Stomach (tissue), 9 donors: ENCODE data around the gene DNAH1. TPM values are rescaled to one million over a fixed set of nuclear protein-coding genes. Genes with fewer than 3 reads are reported as not detected.

ENCODE experiments used
- DNase-seq, 2 donors: peaks; one replicate each; pipeline versions ENCODE4 v3.0.0 to v3.0.0-alpha.2; 2013 to 2019
- H3K27ac ChIP-seq, 5 donors: fragments of 200-600 bp in 4 of 5; sonication (generic) in 4 of 5; one replicate each; pipeline ENCODE4 v1.5.1; 2013 to 2019; ENCODE audit warnings: mild to moderate bottlenecking in 1 of 5, moderate library complexity in 1 of 5
- H3K27me3 ChIP-seq, 3 donors: fragments of 200-600 bp; sonication (generic); one replicate each; pipeline ENCODE4 v1.5.1; 2017 to 2019; ENCODE audit warnings: mixed run types in 1 of 3
- H3K36me3 ChIP-seq, 4 donors: fragments of 200-600 bp; sonication (generic); 1 replicate in 3 of 4; 2 replicates in 1 of 4; pipeline ENCODE4 v1.5.1; 2016 to 2019
- H3K4me1 ChIP-seq, 4 donors: fragments of 200-600 bp; sonication (generic); one replicate each; pipeline ENCODE4 v1.5.1; 2016 to 2019
- H3K4me3 ChIP-seq, 4 donors: fragments of 200-600 bp; sonication (generic) in 3 of 4; one replicate each; pipeline ENCODE4 v1.5.1; 2016 to 2019; ENCODE audit warnings: mild to moderate bottlenecking in 1 of 4
- H3K9me3 ChIP-seq, 4 donors: fragments of 200-600 bp; sonication (generic); one replicate each; pipeline ENCODE4 v1.5.1; 2016 to 2019
- EP300 ChIP-seq: sonication (generic); formaldehyde crosslinking; IDR thresholded peaks from one replicate; pipeline ENCODE4 v1.6.1; 2017; ENCODE audit warnings: antibody characterized with exemption
- POLR2A ChIP-seq, 4 donors: fragments of 450-650 bp; IDR thresholded peaks; one replicate each; pipeline ENCODE4 v1.6.1; 2016; ENCODE audit warnings: antibody characterized with exemption in 4 of 4, control low read depth in 2 of 4, mild to moderate bottlenecking in 1 of 4, moderate library complexity in 1 of 4
- POLR2AphosphoS5 ChIP-seq, 3 donors: sonication (generic); formaldehyde crosslinking; IDR thresholded peaks; one replicate each; pipeline ENCODE4 v1.6.1; 2016; ENCODE audit warnings: antibody characterized with exemption in 3 of 3
- WGBS, 5 donors: extraction: QIAGEN DNeasy Blood & Tissue Kit in 3 of 5; methylation state at CpG; one replicate each; pipeline versions ENCODE4 v1.1.5 to v1.1.7; 2013 to 2018; 5-methylcytosine and 5-hydroxymethylcytosine counted together
- intact Hi-C: fragments of 100-400 bp; cut with DNase I; formaldehyde crosslinking; loops from one replicate; pipeline ENCODE4 v1.15.1; 2023; ENCODE audit warnings: low total_unique reads
- polyA plus RNA-seq, 3 donors: library from polyadenylated mRNA; stranded (reverse); fragments of 200-250 nt; gene quantifications; one replicate each; pipeline ENCODE4 v1.2.3, GENCODE V29; 2013
- total RNA-seq, 5 donors: library from RNA; depleted of rRNA; stranded (reverse); fragments of >200 nt; gene quantifications; one replicate each; pipeline versions ENCODE4 v1.1.0 to v1.2.3, GENCODE V29; 2014 to 2016
- TF ChIP-seq, protein P1 (sequence below), 7 experiments: fragments of 450-650 bp in 4 of 7; fragments of 200-600 bp in 3 of 7; sonication (generic) in 3 of 7; IDR thresholded peaks; one replicate each; pipeline ENCODE4 v1.5.1; 2016 to 2019; ENCODE audit warnings: antibody characterized with exemption in 7 of 7, control low read depth in 2 of 7, mild to moderate bottlenecking in 1 of 7
- donor health status: healthy with polysubstance abuse.
- donor health status: Bipolar disorder and iron deficiency.
- donor health status: healthy.

Gene DNAH1
- total and polyA plus RNA-seq, 8 donors = 1.9 to 57.6 (median 8.2) TPM

DNA sequence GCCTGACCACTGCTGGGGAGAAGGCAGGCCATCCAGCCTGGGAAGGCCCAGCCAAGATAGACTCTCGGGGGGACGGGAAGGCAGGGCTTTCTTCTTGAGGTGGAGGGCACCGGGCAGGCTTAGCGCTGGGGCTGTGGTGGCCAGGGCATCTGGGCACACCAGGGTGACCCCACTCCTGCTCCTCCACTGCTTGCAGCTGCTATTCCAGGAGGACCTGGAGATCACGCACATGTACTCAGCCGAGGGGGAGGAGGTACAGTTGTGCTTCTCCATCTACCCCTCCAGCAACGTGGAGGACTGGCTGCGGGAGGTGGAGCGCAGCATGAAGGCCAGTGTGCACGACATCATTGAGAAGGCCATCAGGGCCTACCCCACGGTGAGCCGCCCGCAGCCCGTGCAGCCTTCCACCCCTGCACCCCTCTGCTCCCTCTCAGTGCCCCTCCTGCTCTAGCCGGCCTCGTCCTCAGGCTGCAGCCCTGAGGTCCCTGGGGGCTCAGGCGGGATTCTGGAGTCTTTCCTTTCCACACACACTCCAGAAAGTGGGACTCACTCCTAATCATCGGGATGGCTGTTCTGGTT, 42.3 kb downstream of the DNAH1 start:
- Histone ChIP-seq H3K4me1 (no peaks in the 10 kb centered on the region), H3K36me3 (peaks cover 9 to 100% (median 98%) of the 10 kb centered on the region in 4 donors), H3K27me3 (no peaks in the 10 kb centered on the region), H3K27ac (no peak overlapping the region), H3K9me3 (no peaks in the 10 kb centered on the region), H3K4me3 (no peak overlapping the region)
- no peak for DNase-seq
- 88 to 96% (median 95%) methylated on average over 15 to 18 of the region's 18 CpGs for WGBS, 5 donors
- intact Hi-C loops = no loop called here
- TF ChIP-seq POLR2AphosphoS5 (IDR thresholded peaks at IDR 0.05) (no peak), POLR2A (IDR thresholded peaks at IDR 0.05) (no peak), EP300 (no peak)
- TF ChIP-seq, protein P1, sequence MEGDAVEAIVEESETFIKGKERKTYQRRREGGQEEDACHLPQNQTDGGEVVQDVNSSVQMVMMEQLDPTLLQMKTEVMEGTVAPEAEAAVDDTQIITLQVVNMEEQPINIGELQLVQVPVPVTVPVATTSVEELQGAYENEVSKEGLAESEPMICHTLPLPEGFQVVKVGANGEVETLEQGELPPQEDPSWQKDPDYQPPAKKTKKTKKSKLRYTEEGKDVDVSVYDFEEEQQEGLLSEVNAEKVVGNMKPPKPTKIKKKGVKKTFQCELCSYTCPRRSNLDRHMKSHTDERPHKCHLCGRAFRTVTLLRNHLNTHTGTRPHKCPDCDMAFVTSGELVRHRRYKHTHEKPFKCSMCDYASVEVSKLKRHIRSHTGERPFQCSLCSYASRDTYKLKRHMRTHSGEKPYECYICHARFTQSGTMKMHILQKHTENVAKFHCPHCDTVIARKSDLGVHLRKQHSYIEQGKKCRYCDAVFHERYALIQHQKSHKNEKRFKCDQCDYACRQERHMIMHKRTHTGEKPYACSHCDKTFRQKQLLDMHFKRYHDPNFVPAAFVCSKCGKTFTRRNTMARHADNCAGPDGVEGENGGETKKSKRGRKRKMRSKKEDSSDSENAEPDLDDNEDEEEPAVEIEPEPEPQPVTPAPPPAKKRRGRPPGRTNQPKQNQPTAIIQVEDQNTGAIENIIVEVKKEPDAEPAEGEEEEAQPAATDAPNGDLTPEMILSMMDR (IDR thresholded peaks at IDR 0.05) = no peak

DNA sequence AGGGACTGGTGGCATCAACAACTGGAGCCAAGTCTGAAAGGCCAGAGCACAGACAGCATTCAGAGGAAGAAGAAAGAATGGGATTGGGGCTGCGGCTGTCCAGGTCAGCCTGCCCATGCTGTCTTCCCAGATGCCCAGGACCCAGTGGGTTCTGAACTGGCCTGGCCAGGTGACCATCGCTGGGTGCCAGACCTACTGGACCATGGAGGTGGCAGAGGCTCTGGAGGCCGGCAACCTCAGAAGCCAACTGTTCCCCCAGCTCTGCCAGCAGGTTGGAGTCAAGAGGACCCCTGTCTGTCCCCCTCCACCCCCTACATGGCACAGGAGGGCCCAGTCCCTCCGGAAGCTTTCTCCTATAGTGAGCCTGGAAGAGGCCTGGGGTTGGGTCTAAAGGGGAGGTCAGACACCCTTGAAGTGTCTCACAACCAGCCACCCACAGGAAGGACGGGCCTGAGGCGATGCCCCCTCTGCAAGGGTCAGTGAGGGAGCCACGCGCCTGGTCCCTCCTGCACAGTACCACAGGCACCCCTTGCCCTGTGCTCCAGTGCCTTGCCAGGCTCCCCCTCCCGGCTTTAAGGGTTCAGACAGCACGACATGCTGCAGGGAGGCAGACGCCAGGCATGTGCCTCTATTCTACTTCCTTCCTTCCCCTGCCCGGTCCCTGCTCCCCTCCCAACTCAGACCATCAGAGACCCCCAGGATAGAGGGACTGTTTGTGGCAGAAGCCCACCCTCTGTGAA, 43.2 kb downstream of the DNAH1 start:
- Histone ChIP-seq H3K27me3 (no peaks in the 10 kb centered on the region), H3K36me3 (peaks cover 9 to 98% (median 98%) of the 10 kb centered on the region in 4 donors), H3K4me3 (no peak overlapping the region), H3K9me3 (no peaks in the 10 kb centered on the region), H3K4me1 (no peaks in the 10 kb centered on the region), H3K27ac (no peak overlapping the region)
- 92 to 98% (median 95%) methylated on average over 8 to 12 of the region's 12 CpGs for WGBS, 5 donors
- TF ChIP-seq POLR2AphosphoS5 (IDR thresholded peaks at IDR 0.05) (no peak), POLR2A (IDR thresholded peaks at IDR 0.05) (no peak), EP300 (no peak)
- TF ChIP-seq, protein P1 (IDR thresholded peaks at IDR 0.05) = no peak
- DNase-seq = no peak
- intact Hi-C loops = no loop called here

DNA sequence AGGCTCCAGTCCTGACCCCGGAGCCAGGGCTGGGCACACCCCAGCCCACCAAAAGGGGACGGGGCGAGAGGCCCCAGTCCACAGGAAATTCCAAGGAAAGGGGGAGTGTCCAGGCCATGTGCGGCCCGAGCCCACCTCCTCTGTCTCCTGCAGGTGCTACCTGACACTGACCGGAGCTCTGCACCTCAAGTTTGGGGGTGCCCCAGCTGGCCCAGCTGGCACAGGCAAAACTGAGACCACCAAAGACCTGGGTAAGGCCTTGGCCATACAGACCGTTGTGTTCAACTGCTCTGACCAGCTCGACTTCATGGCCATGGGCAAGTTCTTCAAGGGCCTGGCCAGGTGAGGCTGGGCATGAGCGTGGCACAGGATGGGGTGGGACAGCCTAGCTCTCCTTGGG, 44.9 kb downstream of the DNAH1 start:
- Histone ChIP-seq H3K36me3 (peaks cover 9 to 99% (median 98%) of the 10 kb centered on the region in 4 donors), H3K27me3 (no peaks in the 10 kb centered on the region), H3K9me3 (no peaks in the 10 kb centered on the region), H3K4me3 (no peak overlapping the region), H3K4me1 (no peaks in the 10 kb centered on the region), H3K27ac (no peak overlapping the region)
- no peak for TF ChIP-seq EP300
- TF ChIP-seq POLR2AphosphoS5 (IDR thresholded peaks at IDR 0.05) = no peak
- no peak for TF ChIP-seq POLR2A (IDR thresholded peaks at IDR 0.05)
- TF ChIP-seq, protein P1 (IDR thresholded peaks at IDR 0.05) = no peak
- 89 to 98% (median 92%) methylated on average over 7 to 9 of the region's 9 CpGs for WGBS, 5 donors
- no peak for DNase-seq
- intact Hi-C loops = no loop called here

DNA sequence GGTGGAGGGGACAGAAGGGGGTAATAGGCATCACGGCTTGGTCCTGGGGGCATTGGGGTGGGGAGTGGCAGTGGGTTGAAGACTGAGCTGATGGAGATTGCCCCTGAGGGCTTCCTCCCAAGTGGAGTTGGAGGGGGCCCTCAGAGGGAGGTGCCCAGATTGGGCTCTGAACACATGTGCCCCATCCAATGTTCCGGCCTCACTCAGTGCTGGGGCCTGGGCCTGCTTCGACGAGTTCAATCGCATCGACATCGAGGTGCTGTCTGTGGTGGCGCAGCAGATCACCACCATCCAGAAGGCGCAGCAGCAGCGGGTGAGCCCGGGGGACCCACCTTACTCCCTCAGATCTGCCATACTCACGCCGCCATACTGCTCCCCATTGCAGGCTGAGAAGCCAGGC, 45.3 kb downstream of the DNAH1 start:
- Histone ChIP-seq H3K27me3 (no peaks in the 10 kb centered on the region), H3K36me3 (peaks cover 9 to 99% (median 98%) of the 10 kb centered on the region in 4 donors)
- WGBS, 5 donors = 97 to 100% (median 97%) methylated on average over 4 to 13 of the region's 13 CpGs

More for the DNA sequence above, 45.3 kb downstream of the DNAH1 start:
- Histone ChIP-seq H3K27ac (no peak overlapping the region), H3K4me1 (no peaks in the 10 kb centered on the region), H3K9me3 (no peaks in the 10 kb centered on the region), H3K4me3 (no peak overlapping the region)
- TF ChIP-seq EP300 (no peak), POLR2A (IDR thresholded peaks at IDR 0.05) (no peak), POLR2AphosphoS5 (IDR thresholded peaks at IDR 0.05) (no peak)
- TF ChIP-seq, protein P1 (IDR thresholded peaks at IDR 0.05) = no peak
- intact Hi-C loops = no loop called here
- DNase-seq = no peak
